Vagina (tissue), 2 donors: ENCODE measurements around the gene GATAD1. TPM values are rescaled to one million over a fixed set of nuclear protein-coding genes. Genes with fewer than 3 reads are reported as not detected.

Experiments used
- DNase-seq, 2 donors: peaks; one replicate each; pipeline ENCODE4 v3.0.0-alpha.2; 2017; ENCODE audit errors: extremely low spot score in 2 of 2
- H3K27ac ChIP-seq: fragments of 200-600 bp; sonication (generic); one replicate; pipeline ENCODE4 v1.5.1; 2019
- H3K27me3 ChIP-seq: fragments of 200-600 bp; sonication (generic); one replicate; pipeline ENCODE4 v1.5.1; 2019
- H3K36me3 ChIP-seq, 2 donors: fragments of 200-600 bp; sonication (generic); one replicate each; pipeline ENCODE4 v1.5.1; 2017 to 2019
- H3K4me1 ChIP-seq: fragments of 200-600 bp; sonication (generic); one replicate; pipeline ENCODE4 v1.5.1; 2019
- H3K4me3 ChIP-seq, 2 donors: fragments of 200-600 bp; sonication (generic); 1 replicate in 1 of 2; 2 replicates in 1 of 2; pipeline ENCODE4 v1.5.1; 2016 to 2019
- H3K9me3 ChIP-seq: fragments of 200-600 bp; sonication (generic); one replicate; pipeline ENCODE4 v1.5.1; 2019
- POLR2A ChIP-seq, 2 donors: fragments of 450-650 bp; IDR thresholded peaks; one replicate each; pipeline ENCODE4 v1.6.1; 2017; ENCODE audit warnings: antibody characterized with exemption in 2 of 2, mild to moderate bottlenecking in 2 of 2, moderate library complexity in 2 of 2
- POLR2AphosphoS5 ChIP-seq, 2 donors: sonication (generic); formaldehyde crosslinking; IDR thresholded peaks; one replicate each; pipeline ENCODE4 v1.9.0; 2017; ENCODE audit warnings: antibody characterized with exemption in 2 of 2, mild to moderate bottlenecking in 2 of 2, low read depth in 1 of 2; ENCODE audit not compliant: insufficient read depth in 1 of 2
- intact Hi-C: fragments of 100-400 bp; cut with DNase I; formaldehyde crosslinking; loops from one replicate; pipeline ENCODE4 v1.15.1; 2023
- total RNA-seq: library from RNA; depleted of rRNA; stranded (reverse); fragments of >200 nt; gene quantifications from one replicate; pipeline ENCODE4 v1.2.3, GENCODE V29; 2016
- TF ChIP-seq, protein P1 (sequence below), 3 experiments: fragments of 450-650 bp in 2 of 3; fragments of 200-600 bp in 1 of 3; sonication (generic) in 1 of 3; IDR thresholded peaks; one replicate each; pipeline ENCODE4 v1.5.1; 2017 to 2019; ENCODE audit warnings: antibody characterized with exemption in 3 of 3, mild to moderate bottlenecking in 2 of 3, moderate library complexity in 2 of 3

GATAD1 gene
- total RNA-seq, 1 donor from 2014 or later = 30.4 TPM

DNA sequence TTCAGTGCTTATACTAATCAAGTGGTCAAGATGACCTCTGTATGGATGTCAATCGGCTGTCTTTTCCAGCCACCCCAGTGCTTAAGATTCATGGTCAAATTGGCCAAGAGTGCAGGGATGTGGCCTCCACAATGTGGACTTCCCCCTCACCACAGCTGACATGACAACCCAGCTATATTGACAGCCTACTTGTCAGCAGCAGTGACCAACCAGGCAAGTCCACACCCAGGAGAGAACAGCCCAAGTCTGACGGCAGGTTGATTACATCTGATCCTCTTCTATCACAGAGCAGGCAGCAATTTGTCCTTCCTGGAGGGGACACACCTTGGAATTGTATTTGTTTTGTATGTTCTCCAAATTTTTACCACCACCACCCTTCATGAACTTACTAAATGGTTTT is 38.7 kb downstream of the GATAD1 start:
- H3K36me3 ChIP-seq = peaks cover 0 to 38% of the 10 kb centered on the region in 2 donors
- intact Hi-C loops = no loop called here
- H3K4me1 ChIP-seq = no peaks in the 10 kb centered on the region
- H3K27ac ChIP-seq = no peak overlapping the region
- H3K4me3 ChIP-seq = no peak overlapping the region
- no peak for DNase-seq
- no peaks in the 10 kb centered on the region for H3K27me3 ChIP-seq
- TF ChIP-seq POLR2A (IDR thresholded peaks at IDR 0.05) = no peak
- no peak for TF ChIP-seq POLR2AphosphoS5 (IDR thresholded peaks at IDR 0.05; ENCODE audit: insufficient read depth in 1 of 2, low read depth in 1 of 2)
- TF ChIP-seq, protein P1, sequence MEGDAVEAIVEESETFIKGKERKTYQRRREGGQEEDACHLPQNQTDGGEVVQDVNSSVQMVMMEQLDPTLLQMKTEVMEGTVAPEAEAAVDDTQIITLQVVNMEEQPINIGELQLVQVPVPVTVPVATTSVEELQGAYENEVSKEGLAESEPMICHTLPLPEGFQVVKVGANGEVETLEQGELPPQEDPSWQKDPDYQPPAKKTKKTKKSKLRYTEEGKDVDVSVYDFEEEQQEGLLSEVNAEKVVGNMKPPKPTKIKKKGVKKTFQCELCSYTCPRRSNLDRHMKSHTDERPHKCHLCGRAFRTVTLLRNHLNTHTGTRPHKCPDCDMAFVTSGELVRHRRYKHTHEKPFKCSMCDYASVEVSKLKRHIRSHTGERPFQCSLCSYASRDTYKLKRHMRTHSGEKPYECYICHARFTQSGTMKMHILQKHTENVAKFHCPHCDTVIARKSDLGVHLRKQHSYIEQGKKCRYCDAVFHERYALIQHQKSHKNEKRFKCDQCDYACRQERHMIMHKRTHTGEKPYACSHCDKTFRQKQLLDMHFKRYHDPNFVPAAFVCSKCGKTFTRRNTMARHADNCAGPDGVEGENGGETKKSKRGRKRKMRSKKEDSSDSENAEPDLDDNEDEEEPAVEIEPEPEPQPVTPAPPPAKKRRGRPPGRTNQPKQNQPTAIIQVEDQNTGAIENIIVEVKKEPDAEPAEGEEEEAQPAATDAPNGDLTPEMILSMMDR (IDR thresholded peaks at IDR 0.05) = no peak
- no peaks in the 10 kb centered on the region for H3K9me3 ChIP-seq

DNA sequence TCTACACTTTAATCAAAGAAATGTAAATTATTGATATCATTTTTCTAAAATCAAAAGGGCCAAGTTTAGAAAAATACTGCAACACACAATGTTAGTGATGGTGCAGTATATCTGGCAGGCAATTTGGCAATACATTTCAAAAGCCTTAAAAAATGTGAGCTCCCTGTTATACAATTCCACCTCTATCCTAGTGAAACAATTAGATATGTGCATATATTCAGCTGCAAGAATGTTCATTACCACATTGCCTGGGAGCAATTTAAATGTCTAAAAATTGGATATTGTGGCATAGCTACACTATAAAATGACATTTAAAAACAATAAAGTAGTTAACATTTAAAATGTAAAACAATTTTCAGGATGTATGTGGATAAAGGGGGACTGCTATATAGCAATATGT is 40.5 kb downstream of the GATAD1 start:
- TF ChIP-seq, protein P1 (IDR thresholded peaks at IDR 0.05) = no peak
- TF ChIP-seq POLR2A (IDR thresholded peaks at IDR 0.05) = no peak
- TF ChIP-seq POLR2AphosphoS5 (IDR thresholded peaks at IDR 0.05; ENCODE audit: insufficient read depth in 1 of 2, low read depth in 1 of 2) = no peak
- Histone ChIP-seq H3K27ac (no peak overlapping the region), H3K36me3 (peaks cover 0 to 57% of the 10 kb centered on the region in 2 donors), H3K4me3 (no peak overlapping the region), H3K4me1 (no peaks in the 10 kb centered on the region), H3K9me3 (no peaks in the 10 kb centered on the region), H3K27me3 (no peaks in the 10 kb centered on the region)
- no peak for DNase-seq
- intact Hi-C loops = no loop called here

DNA sequence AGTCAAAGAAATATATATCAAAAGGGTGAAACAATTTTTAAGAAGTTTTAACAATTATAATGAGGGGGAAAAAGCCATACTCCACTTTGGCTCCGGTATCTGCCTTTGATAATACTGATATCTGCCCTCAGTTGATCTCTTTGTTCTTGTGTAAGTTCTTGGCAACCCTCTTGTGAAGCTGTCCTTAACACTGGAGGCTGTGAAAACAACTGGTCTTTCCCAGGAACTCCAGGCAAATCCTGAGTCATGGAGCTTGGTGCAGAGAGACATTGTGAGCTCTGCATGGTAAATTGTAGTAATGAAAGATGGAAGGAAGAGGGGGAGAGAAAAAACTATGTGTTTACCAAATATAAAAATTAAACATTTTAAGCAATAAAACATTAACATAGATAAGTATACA is 42.4 kb downstream of the GATAD1 start:
- Histone ChIP-seq H3K36me3 (peaks cover 0 to 67% of the 10 kb centered on the region in 2 donors), H3K4me1 (no peaks in the 10 kb centered on the region), H3K4me3 (no peak overlapping the region), H3K27ac (no peak overlapping the region), H3K27me3 (no peaks in the 10 kb centered on the region), H3K9me3 (no peaks in the 10 kb centered on the region)
- no peak for TF ChIP-seq POLR2A (IDR thresholded peaks at IDR 0.05)
- TF ChIP-seq, protein P1 (IDR thresholded peaks at IDR 0.05) = no peak
- TF ChIP-seq POLR2AphosphoS5 (IDR thresholded peaks at IDR 0.05; ENCODE audit: insufficient read depth in 1 of 2, low read depth in 1 of 2) = no peak
- intact Hi-C loops = no loop called here
- no peak for DNase-seq

DNA sequence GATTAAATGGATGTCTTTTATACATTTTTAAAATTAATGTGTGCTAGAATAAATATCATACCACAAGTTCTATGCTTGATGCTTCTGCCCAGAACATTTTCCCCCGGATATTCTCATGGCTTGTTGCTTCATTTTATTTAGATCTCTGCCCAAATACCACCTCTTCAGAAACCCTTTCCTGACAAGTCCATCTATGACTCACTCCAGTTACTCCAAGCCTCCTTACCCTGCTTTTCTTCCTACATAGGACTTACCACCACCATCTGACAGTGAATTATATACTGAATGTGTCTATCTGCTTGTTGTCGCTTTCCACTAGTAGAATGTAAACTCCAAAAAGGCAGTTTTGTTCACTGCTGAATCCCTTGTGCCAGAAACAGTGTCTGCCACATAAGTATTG is 49.6 kb downstream of the GATAD1 start:
- Histone ChIP-seq H3K4me1 (no peaks in the 10 kb centered on the region), H3K36me3 (peaks cover 0 to 47% of the 10 kb centered on the region in 2 donors), H3K9me3 (no peaks in the 10 kb centered on the region), H3K27me3 (no peaks in the 10 kb centered on the region), H3K27ac (no peak overlapping the region), H3K4me3 (no peak overlapping the region)
- TF ChIP-seq POLR2A (IDR thresholded peaks at IDR 0.05) (no peak), POLR2AphosphoS5 (IDR thresholded peaks at IDR 0.05; ENCODE audit: insufficient read depth in 1 of 2, low read depth in 1 of 2) (no peak)
- TF ChIP-seq, protein P1 (IDR thresholded peaks at IDR 0.05) = no peak
- intact Hi-C loops = no loop called here
- no peak for DNase-seq

DNA sequence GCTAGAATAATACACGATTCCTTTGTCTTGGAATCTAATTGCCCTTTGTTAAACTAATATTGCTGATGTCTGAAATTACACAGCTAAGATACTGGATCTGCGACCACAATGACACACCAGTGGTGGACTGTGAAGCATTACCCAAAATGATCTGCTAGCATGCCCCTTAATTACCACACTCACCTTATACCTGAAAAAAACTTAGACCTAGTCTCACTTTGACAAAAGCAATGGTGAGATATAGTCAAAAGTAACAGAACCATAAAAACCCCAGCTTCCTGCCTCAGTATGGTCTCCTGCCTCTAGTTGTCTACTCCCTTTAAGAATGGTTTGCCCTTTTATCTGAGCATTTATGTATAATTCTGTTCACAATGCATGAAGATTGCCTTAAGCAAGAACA is 51.3 kb downstream of the GATAD1 start:
- intact Hi-C loops = no loop called here
- Histone ChIP-seq H3K27me3 (no peaks in the 10 kb centered on the region), H3K27ac (no peak overlapping the region), H3K4me1 (no peaks in the 10 kb centered on the region), H3K9me3 (no peaks in the 10 kb centered on the region), H3K4me3 (no peak overlapping the region), H3K36me3 (peaks cover 0 to 31% of the 10 kb centered on the region in 2 donors)
- TF ChIP-seq POLR2AphosphoS5 (IDR thresholded peaks at IDR 0.05; ENCODE audit: insufficient read depth in 1 of 2, low read depth in 1 of 2) = no peak
- TF ChIP-seq, protein P1 (IDR thresholded peaks at IDR 0.05) = no peak
- no peak for DNase-seq
